Smooth muscle cell (in vitro differentiated cells): ENCODE results near the gene CD84. TPM values are rescaled to one million over a fixed set of nuclear protein-coding genes. Genes with fewer than 3 reads are reported as not detected.
"Not testable (repeated sequence)": the region's sequence is repeated elsewhere in the genome, so short reads cannot be mapped to it uniquely, and the experiment has no call there.

Experiments
- DNase-seq: peaks from one replicate; lab custom pipeline; 2025; ENCODE audit not compliant: unreplicated experiment; lab: John Stamatoyannopoulos, UW
- H2AFZ ChIP-seq: fragments of 200-600 bp; sonication (generic); 2 replicates; pipeline ENCODE4 v1.6.0; 2016; ENCODE audit warnings: antibody characterized with exemption, low read depth, mild to moderate bottlenecking
- H3F3A ChIP-seq: fragments of 200-600 bp; sonication (generic); 2 replicates; pipeline ENCODE4 v1.6.0; 2017; ENCODE audit warnings: antibody characterized with exemption, low read depth
- H3K27ac ChIP-seq: fragments of 200-600 bp; sonication (generic); 2 replicates; pipeline ENCODE4 v1.5.1; 2016; ENCODE audit warnings: low read depth, mild to moderate bottlenecking
- H3K27me3 ChIP-seq: fragments of 200-600 bp; sonication (generic); 2 replicates; pipeline ENCODE4 v1.6.1; 2016; ENCODE audit warnings: low read depth, mild to moderate bottlenecking
- H3K36me3 ChIP-seq: fragments of 200-600 bp; sonication (generic); 2 replicates; pipeline ENCODE4 v1.5.1; 2016; ENCODE audit warnings: low read depth
- H3K4me1 ChIP-seq: fragments of 200-600 bp; sonication (generic); 2 replicates; pipeline ENCODE4 v1.5.1; 2016; ENCODE audit warnings: low read depth
- H3K4me2 ChIP-seq: fragments of 200-600 bp; sonication (generic); 2 replicates; pipeline ENCODE4 v1.6.0; 2016; ENCODE audit warnings: mild to moderate bottlenecking
- H3K4me3 ChIP-seq: fragments of 200-600 bp; sonication (generic); 2 replicates; pipeline ENCODE4 v1.5.1; 2016; ENCODE audit warnings: mild to moderate bottlenecking
- H3K79me2 ChIP-seq: fragments of 200-600 bp; sonication (generic); 2 replicates; pipeline ENCODE4 v1.6.0; 2016; ENCODE audit warnings: low read depth, mild to moderate bottlenecking
- H3K9ac ChIP-seq: fragments of 200-600 bp; sonication (generic); 2 replicates; pipeline ENCODE4 v1.6.0; 2016; ENCODE audit warnings: low read depth
- H3K9me3 ChIP-seq: fragments of 200-600 bp; sonication (generic); replicated peaks from 2 replicates; pipeline ENCODE4 v1.5.1; 2016; ENCODE audit warnings: low read depth
- H4K20me1 ChIP-seq: fragments of 200-600 bp; sonication (generic); 2 replicates; pipeline ENCODE4 v1.6.0; 2016; ENCODE audit warnings: low read depth
- CTCF ChIP-seq: fragments of 200-600 bp; sonication (generic); IDR thresholded peaks from 2 replicates; pipeline ENCODE4 v1.5.1; 2017; ENCODE audit warnings: borderline replicate concordance, mild to moderate bottlenecking, antibody characterized with exemption; ENCODE audit not compliant: insufficient read depth, poor library complexity, severe bottlenecking
- WGBS: methylation state at CpG from one replicate; pipeline ENCODE4 v1.1.7; 2016; ENCODE audit warnings: low lambda C conversion rate; 5-methylcytosine and 5-hydroxymethylcytosine counted together
- polyA plus RNA-seq: library from polyadenylated mRNA; unstranded; fragments of >200 nt; fragmentation: Nextera tagmentation; extraction: Ambion mirVana; gene quantifications from 2 replicates; pipeline ENCODE4 v1.2.1, GENCODE V29; 2016
- total RNA-seq: library from RNA; depleted of rRNA; stranded (reverse); fragments of >200 nt; gene quantifications from 2 replicates; pipeline ENCODE4 v1.2.3, GENCODE V29; 2014

CD84 gene
- total and polyA plus RNA-seq, 2 experiments from 2014 or later = not detected

DNA sequence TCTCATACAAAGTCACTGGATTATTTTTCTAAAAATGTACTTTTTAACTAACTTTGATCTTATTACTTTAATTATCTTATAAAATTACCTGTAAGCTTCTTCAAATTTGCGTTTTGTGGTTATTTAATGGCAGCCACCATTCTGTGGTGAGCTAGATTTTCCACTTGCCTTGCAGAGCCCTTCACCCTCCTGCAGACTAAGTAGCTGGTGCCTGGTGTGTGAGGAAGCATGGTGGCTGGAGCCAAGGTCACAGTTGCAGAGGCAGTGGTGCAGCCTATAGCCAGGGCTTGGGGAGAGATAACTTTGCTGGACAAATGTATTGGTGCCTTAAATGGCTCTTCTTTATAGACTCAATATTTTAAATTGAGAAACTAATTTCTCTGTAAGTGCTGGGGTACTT, 11.2 kb upstream of the CD84 start:
- WGBS = 94% methylated on average over 1 of the region's 1 CpG
- no peak for TF ChIP-seq CTCF
- no peaks in the 10 kb centered on the region for H3K36me3 ChIP-seq

DNA sequence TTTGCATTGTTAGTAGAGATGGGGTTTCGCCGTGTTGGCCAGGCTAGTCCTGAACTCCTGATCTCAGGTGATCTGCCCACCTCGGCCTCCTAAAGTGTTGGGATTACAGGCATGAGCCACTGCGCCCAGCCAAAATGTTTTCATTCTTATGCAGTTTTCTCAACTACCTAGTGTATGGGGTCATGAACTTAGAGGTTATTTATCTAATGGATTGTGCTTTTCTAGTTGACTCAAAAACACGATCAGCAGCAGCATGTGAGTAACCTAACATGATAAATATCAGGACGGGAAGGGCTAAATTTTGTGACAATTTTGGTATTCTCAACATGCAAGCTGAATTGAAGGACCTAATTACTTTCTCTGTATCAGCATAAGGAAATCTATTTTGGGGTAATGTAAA, 9.2 kb upstream of the CD84 start:
- Histone ChIP-seq H2AFZ (no peak overlapping the region), H3K4me2 (no peak overlapping the region), H3K4me3 (no peak overlapping the region), H3K4me1 (no peaks in the 10 kb centered on the region), H3K36me3 (no peaks in the 10 kb centered on the region), H3K79me2 (no peaks in the 10 kb centered on the region), H3K9me3 (no peaks in the 10 kb centered on the region), H3F3A (no peaks in the 10 kb centered on the region), H3K27ac (no peak overlapping the region), H3K9ac (no peak overlapping the region), H4K20me1 (no peaks in the 10 kb centered on the region), H3K27me3 (no peaks in the 10 kb centered on the region)
- TF ChIP-seq CTCF = no peak
- 92% methylated on average over 6 of the region's 6 CpGs for WGBS
- no peak for DNase-seq

More for the DNA sequence above, 11.2 kb upstream of the CD84 start:
- H3K27ac ChIP-seq = no peak overlapping the region
- H4K20me1 ChIP-seq = no peaks in the 10 kb centered on the region
- no peaks in the 10 kb centered on the region for H3K79me2 ChIP-seq
- H3K4me3 ChIP-seq = no peak overlapping the region
- H3K27me3 ChIP-seq = no peaks in the 10 kb centered on the region
- no peaks in the 10 kb centered on the region for H3K9me3 ChIP-seq
- H3F3A ChIP-seq = no peaks in the 10 kb centered on the region
- DNase-seq = no peak
- H3K4me1 ChIP-seq = no peaks in the 10 kb centered on the region
- no peak overlapping the region for H2AFZ ChIP-seq
- no peak overlapping the region for H3K4me2 ChIP-seq
- H3K9ac ChIP-seq = no peak overlapping the region

- Histone ChIP-seq H3K27me3 (no peaks in the 10 kb centered on the region), H3K4me2 (no peak overlapping the region), H4K20me1 (no peaks in the 10 kb centered on the region), H3K9me3 (no peaks in the 10 kb centered on the region), H2AFZ (no peak overlapping the region), H3K36me3 (no peaks in the 10 kb centered on the region), H3K27ac (no peak overlapping the region), H3K9ac (no peak overlapping the region), H3K4me3 (no peak overlapping the region), H3K4me1 (no peaks in the 10 kb centered on the region), H3F3A (no peaks in the 10 kb centered on the region), H3K79me2 (no peaks in the 10 kb centered on the region)
- WGBS = 97% methylated on average over 1 of the region's 1 CpG
- no peak for DNase-seq
- TF ChIP-seq CTCF = no peak
Observed at GRCh38 chr1:160584784-160585183, 5.5 kb upstream of the CD84 start.

GRCh38 chr1:160582976-160583375, 3.7 kb upstream of the CD84 start:
- DNase-seq = not testable (repeated sequence)
- WGBS = 91% methylated on average over 2 of the region's 2 CpGs

More at GRCh38 chr1:160582976-160583375, 3.7 kb upstream of the CD84 start:
- H3K36me3 ChIP-seq, H3K9ac ChIP-seq, H3K9me3 ChIP-seq, H3K4me1 ChIP-seq, H3K27me3 ChIP-seq, H3F3A ChIP-seq, H3K27ac ChIP-seq, H3K79me2 ChIP-seq, H2AFZ ChIP-seq, H3K4me2 ChIP-seq, H3K4me3 ChIP-seq, H4K20me1 ChIP-seq: not testable (repeated sequence)
